Measurements from ENCODE around the gene HDGFL2.

Gene HDGFL2

GRCh38 chr19:4503132-4503824, 31.2 kb downstream of the HDGFL2 start:
- H2BK120ac ChIP-seq (ENCODE audit: low read depth, low read length): no peak overlapping the region
- H2BK12ac ChIP-seq (ENCODE audit: low read length): no peak overlapping the region
- H3K4ac ChIP-seq (ENCODE audit: low read length): no peak overlapping the region
- H2AFZ ChIP-seq (ENCODE audit: low read length): no peak overlapping the region
- H3K23ac ChIP-seq (ENCODE audit: low read depth, low read length, poor library complexity): no peak overlapping the region
- no CpG with 5 or more reads among the region's 25 CpGs for WGBS, 2 donors (ENCODE audit: extremely low coverage in 2 of 2, insufficient read length in 2 of 2, insufficient replicate concordance in 1 of 2)
- no peaks in the 10 kb centered on the region for H3K9me3 ChIP-seq (replicated peaks in 1 of 2; ENCODE audit: control insufficient read depth in 2 of 2, insufficient read depth in 1 of 2, low read depth in 1 of 2, low read length in 2 of 2)
- no peak overlapping the region for H3K27ac ChIP-seq (replicated peaks; ENCODE audit: low read length)
- no peak overlapping the region for H3K4me2 ChIP-seq (ENCODE audit: insufficient read depth, low read length, poor library complexity, severe bottlenecking)
- H3K79me1 ChIP-seq (ENCODE audit: low read depth, low read length): peaks cover 5% of the 10 kb centered on the region
- peak overlapping the region; percentile 64 for H3K9ac ChIP-seq (ENCODE audit: low read depth, low read length, poor library complexity)
- peak overlapping the region; percentile 28 for H3K18ac ChIP-seq (ENCODE audit: low read length)
- H3K36me3 ChIP-seq (replicated peaks in 1 of 2; ENCODE audit: control insufficient read depth in 2 of 2, insufficient read depth in 2 of 2, low read length in 2 of 2): peaks cover 40 to 57% of the 10 kb centered on the region in 2 donors
- H4K91ac ChIP-seq (ENCODE audit: low read depth, low read length, poor library complexity): no peak overlapping the region
- H2BK5ac ChIP-seq (ENCODE audit: low read length): no peak overlapping the region
- no peak overlapping the region for H3K4me3 ChIP-seq (ENCODE audit: low read length in 2 of 2)
- no peak overlapping the region for H4K8ac ChIP-seq (ENCODE audit: low read depth, low read length)
- H3K27me3 ChIP-seq (ENCODE audit: control insufficient read depth in 3 of 3, insufficient read depth in 3 of 3, low read depth in 1 of 3, low read length in 3 of 3): no peaks in the 10 kb centered on the region
- peak overlapping the region; percentile 75 for H2AK5ac ChIP-seq (ENCODE audit: low read depth, low read length)
- H3K4me1 ChIP-seq (ENCODE audit: control insufficient read depth in 2 of 2, insufficient read depth in 1 of 2, low read depth in 1 of 2, low read length in 2 of 2): peaks cover 0 to 11% of the 10 kb centered on the region in 2 donors
- no peak overlapping the region for H2BK15ac ChIP-seq (ENCODE audit: low read length)
- no peak for DNase-seq (ENCODE audit: low spot score)
- H3K14ac ChIP-seq (ENCODE audit: low read length): no peak overlapping the region

GRCh38 chr19:4503825-4504170, 31.7 kb downstream of the HDGFL2 start:
- Histone ChIP-seq H3K9ac (ENCODE audit: low read depth, low read length, poor library complexity) (no peak overlapping the region), H3K27me3 (ENCODE audit: control insufficient read depth in 3 of 3, insufficient read depth in 3 of 3, low read depth in 1 of 3, low read length in 3 of 3) (no peaks in the 10 kb centered on the region), H2BK120ac (ENCODE audit: low read depth, low read length) (no peak overlapping the region), H3K79me1 (ENCODE audit: low read depth, low read length) (peaks cover 6% of the 10 kb centered on the region), H2BK12ac (ENCODE audit: low read length) (no peak overlapping the region), H3K14ac (ENCODE audit: low read length) (no peak overlapping the region), H3K27ac (replicated peaks; ENCODE audit: low read length) (no peak overlapping the region), H3K18ac (ENCODE audit: low read length) (no peak overlapping the region), H2BK15ac (ENCODE audit: low read length) (no peak overlapping the region), H3K9me3 (replicated peaks in 1 of 2; ENCODE audit: control insufficient read depth in 2 of 2, insufficient read depth in 1 of 2, low read depth in 1 of 2, low read length in 2 of 2) (no peaks in the 10 kb centered on the region), H2BK5ac (ENCODE audit: low read length) (no peak overlapping the region), H3K36me3 (replicated peaks in 1 of 2; ENCODE audit: control insufficient read depth in 2 of 2, insufficient read depth in 2 of 2, low read length in 2 of 2) (peaks cover 35 to 52% of the 10 kb centered on the region in 2 donors), H3K4me1 (ENCODE audit: control insufficient read depth in 2 of 2, insufficient read depth in 1 of 2, low read depth in 1 of 2, low read length in 2 of 2) (peaks cover 0 to 11% of the 10 kb centered on the region in 2 donors), H3K4ac (ENCODE audit: low read length) (no peak overlapping the region), H2AFZ (ENCODE audit: low read length) (no peak overlapping the region), H3K4me3 (ENCODE audit: low read length in 2 of 2) (no peak overlapping the region), H4K8ac (ENCODE audit: low read depth, low read length) (no peak overlapping the region), H3K23ac (ENCODE audit: low read depth, low read length, poor library complexity) (no peak overlapping the region), H3K4me2 (ENCODE audit: insufficient read depth, low read length, poor library complexity, severe bottlenecking) (no peak overlapping the region), H2AK5ac (ENCODE audit: low read depth, low read length) (peak overlapping the region; percentile 37), H4K91ac (ENCODE audit: low read depth, low read length, poor library complexity) (no peak overlapping the region)
- no peak for DNase-seq (ENCODE audit: low spot score)
- no CpG with 5 or more reads among the region's 10 CpGs for WGBS, 2 donors (ENCODE audit: extremely low coverage in 2 of 2, insufficient read length in 2 of 2, insufficient replicate concordance in 1 of 2)

GRCh38 chr19:4504297-4504701, 32.2 kb downstream of the HDGFL2 start:
- no peak overlapping the region for H4K8ac ChIP-seq (ENCODE audit: low read depth, low read length)
- H3K18ac ChIP-seq (ENCODE audit: low read length): no peak overlapping the region
- H2BK12ac ChIP-seq (ENCODE audit: low read length): no peak overlapping the region
- H3K9me3 ChIP-seq (replicated peaks in 1 of 2; ENCODE audit: control insufficient read depth in 2 of 2, insufficient read depth in 1 of 2, low read depth in 1 of 2, low read length in 2 of 2): no peaks in the 10 kb centered on the region
- H3K23ac ChIP-seq (ENCODE audit: low read depth, low read length, poor library complexity): no peak overlapping the region
- no peaks in the 10 kb centered on the region for H3K27me3 ChIP-seq (ENCODE audit: control insufficient read depth in 3 of 3, insufficient read depth in 3 of 3, low read depth in 1 of 3, low read length in 3 of 3)
- peak overlapping the region; percentile 6 for H3K14ac ChIP-seq (ENCODE audit: low read length)
- no peak overlapping the region for H4K91ac ChIP-seq (ENCODE audit: low read depth, low read length, poor library complexity)
- H3K36me3 ChIP-seq (replicated peaks in 1 of 2; ENCODE audit: control insufficient read depth in 2 of 2, insufficient read depth in 2 of 2, low read length in 2 of 2): peaks cover 34 to 50% of the 10 kb centered on the region in 2 donors
- WGBS, 2 donors (ENCODE audit: extremely low coverage in 2 of 2, insufficient read length in 2 of 2, insufficient replicate concordance in 1 of 2): no CpG with 5 or more reads among the region's 23 CpGs
- H3K4me2 ChIP-seq (ENCODE audit: insufficient read depth, low read length, poor library complexity, severe bottlenecking): no peak overlapping the region
- no peak overlapping the region for H3K9ac ChIP-seq (ENCODE audit: low read depth, low read length, poor library complexity)
- peaks cover 0 to 11% of the 10 kb centered on the region in 2 donors for H3K4me1 ChIP-seq (ENCODE audit: control insufficient read depth in 2 of 2, insufficient read depth in 1 of 2, low read depth in 1 of 2, low read length in 2 of 2)
- DNase-seq (ENCODE audit: low spot score): no peak
- no peak overlapping the region for H3K4ac ChIP-seq (ENCODE audit: low read length)
- no peak overlapping the region for H3K4me3 ChIP-seq (ENCODE audit: low read length in 2 of 2)
- no peak overlapping the region for H2AFZ ChIP-seq (ENCODE audit: low read length)
- H3K27ac ChIP-seq (replicated peaks; ENCODE audit: low read length): no peak overlapping the region
- H2BK120ac ChIP-seq (ENCODE audit: low read depth, low read length): no peak overlapping the region
- no peak overlapping the region for H2AK5ac ChIP-seq (ENCODE audit: low read depth, low read length)
- H2BK5ac ChIP-seq (ENCODE audit: low read length): no peak overlapping the region
- H3K79me1 ChIP-seq (ENCODE audit: low read depth, low read length): peaks cover 6% of the 10 kb centered on the region
- H2BK15ac ChIP-seq (ENCODE audit: low read length): no peak overlapping the region

- H2BK120ac ChIP-seq (ENCODE audit: low read depth, low read length): peak overlapping the region; percentile 61
- no peak overlapping the region for H2BK15ac ChIP-seq (ENCODE audit: low read length)
- H3K27me3 ChIP-seq (ENCODE audit: control insufficient read depth in 3 of 3, insufficient read depth in 3 of 3, low read depth in 1 of 3, low read length in 3 of 3): no peaks in the 10 kb centered on the region
- no peak overlapping the region for H3K4me3 ChIP-seq (ENCODE audit: low read length in 2 of 2)
- H3K27ac ChIP-seq (replicated peaks; ENCODE audit: low read length): no peak overlapping the region
- peaks cover 34 to 45% of the 10 kb centered on the region in 2 donors for H3K36me3 ChIP-seq (replicated peaks in 1 of 2; ENCODE audit: control insufficient read depth in 2 of 2, insufficient read depth in 2 of 2, low read length in 2 of 2)
- H2BK12ac ChIP-seq (ENCODE audit: low read length): no peak overlapping the region
- peaks cover 0 to 11% of the 10 kb centered on the region in 2 donors for H3K4me1 ChIP-seq (ENCODE audit: control insufficient read depth in 2 of 2, insufficient read depth in 1 of 2, low read depth in 1 of 2, low read length in 2 of 2)
- no peak overlapping the region for H2AFZ ChIP-seq (ENCODE audit: low read length)
- H4K91ac ChIP-seq (ENCODE audit: low read depth, low read length, poor library complexity): no peak overlapping the region
- H3K4ac ChIP-seq (ENCODE audit: low read length): no peak overlapping the region
- no peaks in the 10 kb centered on the region for H3K9me3 ChIP-seq (replicated peaks in 1 of 2; ENCODE audit: control insufficient read depth in 2 of 2, insufficient read depth in 1 of 2, low read depth in 1 of 2, low read length in 2 of 2)
- no peak overlapping the region for H3K18ac ChIP-seq (ENCODE audit: low read length)
- no CpG with 5 or more reads among the region's 15 CpGs for WGBS, 2 donors (ENCODE audit: extremely low coverage in 2 of 2, insufficient read length in 2 of 2, insufficient replicate concordance in 1 of 2)
- H2BK5ac ChIP-seq (ENCODE audit: low read length): peak overlapping the region; percentile 66
- no peak overlapping the region for H2AK5ac ChIP-seq (ENCODE audit: low read depth, low read length)
- H3K9ac ChIP-seq (ENCODE audit: low read depth, low read length, poor library complexity): no peak overlapping the region
- peaks cover 6% of the 10 kb centered on the region for H3K79me1 ChIP-seq (ENCODE audit: low read depth, low read length)
- H3K14ac ChIP-seq (ENCODE audit: low read length): no peak overlapping the region
- no peak for DNase-seq (ENCODE audit: low spot score)
- H3K23ac ChIP-seq (ENCODE audit: low read depth, low read length, poor library complexity): peak overlapping the region; percentile 85
- H3K4me2 ChIP-seq (ENCODE audit: insufficient read depth, low read length, poor library complexity, severe bottlenecking): no peak overlapping the region
- no peak overlapping the region for H4K8ac ChIP-seq (ENCODE audit: low read depth, low read length)
These were observed 32.9 kb downstream of the HDGFL2 start for GRCh38 chr19:4504891-4505569.
